Body of pancreas (tissue), 4 donors: ENCODE results near the gene RTL1. TPM values are rescaled to one million over a fixed set of nuclear protein-coding genes. Genes with fewer than 3 reads are reported as not detected.

Source experiments
- ATAC-seq: fragments of 150-250 bp; one replicate; pipeline ENCODE4 v1.9.1; 2016
- DNase-seq, 4 donors: peaks; one replicate each; pipeline ENCODE4 v3.0.0-alpha.2; 2019
- H3K27ac ChIP-seq, 4 donors: fragments of 200-600 bp; sonication (generic); 1 replicate in 3 of 4; 2 replicates in 1 of 4; pipeline versions ENCODE4 v1.5.1 to v1.6.1; 2016 to 2019; ENCODE audit warnings: mild to moderate bottlenecking in 1 of 4, mixed read lengths in 1 of 4, moderate library complexity in 1 of 4
- H3K27me3 ChIP-seq, 2 donors: fragments of 200-600 bp; sonication (generic); one replicate each; pipeline ENCODE4 v1.6.0; 2016; ENCODE audit warnings: mild to moderate bottlenecking in 1 of 2
- H3K36me3 ChIP-seq, 2 donors: fragments of 200-600 bp; sonication (generic); replicated peaks in 1 of 2; 2 replicates each; pipeline ENCODE4 v1.5.1; 2016; ENCODE audit warnings: low read depth in 2 of 2; ENCODE audit not compliant: insufficient read depth in 1 of 2
- H3K4me1 ChIP-seq: fragments of 200-600 bp; sonication (generic); one replicate; pipeline ENCODE4 v1.6.0; 2016
- H3K4me3 ChIP-seq, 2 donors: fragments of 200-600 bp; sonication (generic); 1 replicate in 1 of 2; 2 replicates in 1 of 2; pipeline ENCODE4 v1.5.1; 2016 to 2019
- H3K9me3 ChIP-seq, 3 donors: fragments of 200-600 bp; sonication (generic); 1 replicate in 2 of 3; 2 replicates in 1 of 3; pipeline ENCODE4 v1.5.1; 2016
- CTCF ChIP-seq, 7 experiments: fragments of 450-650 bp in 4 of 7; fragments of 200-600 bp in 3 of 7; sonication (generic) in 3 of 7; IDR thresholded peaks; one replicate each; pipeline ENCODE4 v1.5.1; 2016 to 2019; ENCODE audit warnings: antibody characterized with exemption in 7 of 7
- POLR2A ChIP-seq, 3 donors: fragments of 450-650 bp; IDR thresholded peaks; one replicate each; pipeline ENCODE4 v1.6.1; 2016; ENCODE audit warnings: antibody characterized with exemption in 3 of 3, mild to moderate bottlenecking in 2 of 3
- WGBS, 2 donors: methylation state at CpG; one replicate each; pipeline ENCODE4 v1.1.5; 2017; 5-methylcytosine and 5-hydroxymethylcytosine counted together
- intact Hi-C: fragments of 100-400 bp; cut with DNase I; formaldehyde crosslinking; loops from one replicate; pipeline ENCODE4 v1.15.1; 2023
- total RNA-seq, 2 donors: library from RNA; depleted of rRNA; stranded (reverse); fragments of >200 nt; gene quantifications; one replicate each; pipeline ENCODE4 v1.1.0, GENCODE V29; 2016

RTL1 gene
- total RNA-seq, 2 donors from 2014 or later, result 0.26 TPM; not detected in 1

- WGBS, 2 donors, result 33 to 37% methylated on average over 5 of the region's 5 CpGs
- no peak overlapping the region for H3K4me3 ChIP-seq
- intact Hi-C loops, result no loop called here
- no peak overlapping the region for H3K27ac ChIP-seq
- TF ChIP-seq CTCF (IDR thresholded peaks at IDR 0.05) (no peak), POLR2A (IDR thresholded peaks at IDR 0.05) (no peak)
- H3K4me1 ChIP-seq, result peaks cover 6% of the 10 kb centered on the region
- DNase-seq (no peak), ATAC-seq (no peak)
- H3K9me3 ChIP-seq, result no peaks in the 10 kb centered on the region
- H3K27me3 ChIP-seq, result no peaks in the 10 kb centered on the region
- H3K36me3 ChIP-seq, result no peaks in the 10 kb centered on the region
Observed at GRCh38 chr14:100888789-100889315, 14.7 kb downstream of the RTL1 start.

- Histone ChIP-seq H3K27me3 (no peaks in the 10 kb centered on the region), H3K4me3 (no peak overlapping the region), H3K27ac (no peak overlapping the region), H3K9me3 (no peaks in the 10 kb centered on the region), H3K4me1 (peaks cover 6% of the 10 kb centered on the region), H3K36me3 (no peaks in the 10 kb centered on the region)
- DNase-seq (no peak), ATAC-seq (no peak)
- intact Hi-C loops, result no loop called here
- 62 to 67% methylated on average over 6 of the region's 6 CpGs for WGBS, 2 donors
- TF ChIP-seq CTCF (IDR thresholded peaks at IDR 0.05), result no peak
- TF ChIP-seq POLR2A (IDR thresholded peaks at IDR 0.05), result no peak
Observed at GRCh38 chr14:100887728-100888335, 15.7 kb downstream of the RTL1 start.

GRCh38 chr14:100885617-100886016, 17.9 kb downstream of the RTL1 start:
- Histone ChIP-seq H3K27me3 (no peaks in the 10 kb centered on the region), H3K27ac (no peak overlapping the region), H3K36me3 (no peaks in the 10 kb centered on the region), H3K4me3 (no peak overlapping the region), H3K9me3 (no peaks in the 10 kb centered on the region), H3K4me1 (peaks cover 6% of the 10 kb centered on the region)
- 69 to 74% methylated on average over 5 of the region's 5 CpGs for WGBS, 2 donors
- intact Hi-C loops, result no loop called here
- DNase-seq (no peak), ATAC-seq (no peak)
- TF ChIP-seq CTCF (IDR thresholded peaks at IDR 0.05) (no peak), POLR2A (IDR thresholded peaks at IDR 0.05) (no peak)

GRCh38 chr14:100885196-100885595, 18.3 kb downstream of the RTL1 start:
- no peaks in the 10 kb centered on the region for H3K36me3 ChIP-seq
- WGBS, 2 donors, result 52 to 71% methylated on average over 2 of the region's 2 CpGs
- TF ChIP-seq CTCF (IDR thresholded peaks at IDR 0.05) (no peak), POLR2A (IDR thresholded peaks at IDR 0.05) (no peak)
- intact Hi-C loops, result no loop called here
- H3K27ac ChIP-seq, result no peak overlapping the region
- H3K27me3 ChIP-seq, result no peaks in the 10 kb centered on the region
- peaks cover 6% of the 10 kb centered on the region for H3K4me1 ChIP-seq
- no peaks in the 10 kb centered on the region for H3K9me3 ChIP-seq
- no peak overlapping the region for H3K4me3 ChIP-seq
- no peak for ATAC-seq
- no peak for DNase-seq

DNA sequence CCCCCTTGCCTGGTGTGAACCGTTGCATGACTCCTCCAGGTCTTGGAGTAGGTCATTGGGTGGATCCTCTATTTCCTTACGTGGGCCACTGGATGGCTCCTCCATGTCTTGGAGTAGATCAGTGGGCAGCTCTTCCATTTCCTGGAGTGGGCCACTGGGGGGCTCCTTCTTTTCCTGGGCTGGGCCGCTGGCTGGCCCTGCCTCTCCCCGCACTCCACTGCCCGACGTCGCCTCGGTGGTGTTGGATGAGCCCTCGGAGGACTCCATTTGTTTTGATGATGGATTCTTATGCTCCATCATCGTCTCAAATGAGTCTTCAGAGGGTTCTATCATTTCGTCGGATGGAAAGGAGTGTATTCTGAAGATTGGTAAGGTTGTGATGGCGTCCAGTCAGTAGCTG, 19.1 kb downstream of the RTL1 start:
- 83 to 88% methylated on average over 13 of the region's 13 CpGs for WGBS, 2 donors
- Histone ChIP-seq H3K27me3 (no peaks in the 10 kb centered on the region), H3K4me3 (no peak overlapping the region), H3K27ac (no peak overlapping the region), H3K4me1 (peaks cover 6% of the 10 kb centered on the region), H3K36me3 (no peaks in the 10 kb centered on the region), H3K9me3 (no peaks in the 10 kb centered on the region)
- no peak for TF ChIP-seq POLR2A (IDR thresholded peaks at IDR 0.05)
- no peak for TF ChIP-seq CTCF (IDR thresholded peaks at IDR 0.05)
- ATAC-seq (no peak), DNase-seq (no peak)
- intact Hi-C loops, result no loop called here
